Measurements from ENCODE around the gene DENND2D.

- TF ChIP-seq, protein P1, sequence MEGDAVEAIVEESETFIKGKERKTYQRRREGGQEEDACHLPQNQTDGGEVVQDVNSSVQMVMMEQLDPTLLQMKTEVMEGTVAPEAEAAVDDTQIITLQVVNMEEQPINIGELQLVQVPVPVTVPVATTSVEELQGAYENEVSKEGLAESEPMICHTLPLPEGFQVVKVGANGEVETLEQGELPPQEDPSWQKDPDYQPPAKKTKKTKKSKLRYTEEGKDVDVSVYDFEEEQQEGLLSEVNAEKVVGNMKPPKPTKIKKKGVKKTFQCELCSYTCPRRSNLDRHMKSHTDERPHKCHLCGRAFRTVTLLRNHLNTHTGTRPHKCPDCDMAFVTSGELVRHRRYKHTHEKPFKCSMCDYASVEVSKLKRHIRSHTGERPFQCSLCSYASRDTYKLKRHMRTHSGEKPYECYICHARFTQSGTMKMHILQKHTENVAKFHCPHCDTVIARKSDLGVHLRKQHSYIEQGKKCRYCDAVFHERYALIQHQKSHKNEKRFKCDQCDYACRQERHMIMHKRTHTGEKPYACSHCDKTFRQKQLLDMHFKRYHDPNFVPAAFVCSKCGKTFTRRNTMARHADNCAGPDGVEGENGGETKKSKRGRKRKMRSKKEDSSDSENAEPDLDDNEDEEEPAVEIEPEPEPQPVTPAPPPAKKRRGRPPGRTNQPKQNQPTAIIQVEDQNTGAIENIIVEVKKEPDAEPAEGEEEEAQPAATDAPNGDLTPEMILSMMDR (IDR thresholded peaks at IDR 0.05; ENCODE audit: insufficient read depth, low read depth, low read length): no peak
- TF ChIP-seq EZH2 (IDR thresholded peaks at IDR 0.05; ENCODE audit: insufficient read depth, low read length): no peak
Measured at GRCh38 chr1:111199881-111200801, at the start of gene DENND2D.

Measured in astrocyte (in vitro differentiated cells and primary cell).